AG08396 (cell line): ENCODE results near the gene ZNF197.
"Not testable (repeated sequence)": the region's sequence is repeated elsewhere in the genome, so short reads cannot be mapped to it uniquely, and the experiment has no call there.

ENCODE experiments used
- DNase-seq: peaks from one replicate; pipeline ENCODE4 v3.0.0; 2012; ENCODE audit warnings: low spot score, mixed read lengths

Gene ZNF197

GRCh38 chr3:44624749-44625480 lies at the start of gene ZNF197:
Gene ZNF197, plus strand, starts transcription at chr3:44625036. Its CDS starts 4,119 bp downstream, at chr3:44629155.
- DNase-seq: peak; percentile 90

GRCh38 chr3:44576613-44577012 lies 48.2 kb upstream of the ZNF197 start:
- DNase-seq: no peak

GRCh38 chr3:44577354-44577952 lies 47.4 kb upstream of the ZNF197 start:
- not testable (repeated sequence) for DNase-seq

- not testable (repeated sequence) for DNase-seq
Measured at GRCh38 chr3:44578316-44578715, 46.5 kb upstream of the ZNF197 start.

GRCh38 chr3:44578924-44579515 lies 45.8 kb upstream of the ZNF197 start:
- not testable (repeated sequence) for DNase-seq

- not testable (repeated sequence) for DNase-seq
Measured at GRCh38 chr3:44579749-44580148, 45.1 kb upstream of the ZNF197 start.

GRCh38 chr3:44580971-44581370 lies 43.9 kb upstream of the ZNF197 start:
- DNase-seq: not testable (repeated sequence)

GRCh38 chr3:44584646-44585501 lies 40.0 kb upstream of the ZNF197 start, which contains the start of gene ZNF660:
Gene ZNF660, plus strand, starts transcription at chr3:44584964. Its CDS starts 9,230 bp downstream, at chr3:44594194.
- DNase-seq: peak; percentile 82

GRCh38 chr3:44596621-44597020 lies 28.2 kb upstream of the ZNF197 start:
- no peak for DNase-seq

GRCh38 chr3:44601749-44602148 lies 23.1 kb upstream of the ZNF197 start:
- no peak for DNase-seq

- DNase-seq: no peak
Measured at GRCh38 chr3:44612678-44613077, 12.2 kb upstream of the ZNF197 start.

- DNase-seq: no peak
Measured at GRCh38 chr3:44628716-44629115, 3.9 kb downstream of the ZNF197 start.

GRCh38 chr3:44632193-44632592 lies 7.4 kb downstream of the ZNF197 start:
- no peak for DNase-seq

GRCh38 chr3:44642337-44642736 lies 17.5 kb downstream of the ZNF197 start:
- no peak for DNase-seq

- DNase-seq: no peak
Measured at GRCh38 chr3:44643024-44643423, 18.2 kb downstream of the ZNF197 start.

GRCh38 chr3:44647771-44648170 lies 22.9 kb downstream of the ZNF197 start:
- DNase-seq: no peak

GRCh38 chr3:44648564-44649229 lies 23.9 kb downstream of the ZNF197 start, which contains the start of gene ZNF35:
Gene ZNF35, plus strand, starts transcription at chr3:44648732. Its CDS starts 2,336 bp downstream, at chr3:44651068.
- DNase-seq: peak; percentile 93

GRCh38 chr3:44649709-44650108 lies 24.9 kb downstream of the ZNF197 start:
- DNase-seq: no peak

- DNase-seq: no peak
Measured at GRCh38 chr3:44654039-44654438, 29.2 kb downstream of the ZNF197 start.

- DNase-seq: no peak
Measured at GRCh38 chr3:44659015-44659414, 34.2 kb downstream of the ZNF197 start.

GRCh38 chr3:44659434-44659833 lies 34.6 kb downstream of the ZNF197 start:
- DNase-seq: no peak
